Neural progenitor cell (in vitro differentiated cells): ENCODE results near the gene KCTD2. TPM values are rescaled to one million over a fixed set of nuclear protein-coding genes. Genes with fewer than 3 reads are reported as not detected.

Source experiments
- DNase-seq: peaks from one replicate; pipeline ENCODE4 v3.0.0-alpha.2; 2016; ENCODE audit warnings: low spot score
- H2AFZ ChIP-seq: fragments of 200-600 bp; sonication (generic); replicated peaks from 2 replicates; pipeline ENCODE4 v1.6.1; 2016; ENCODE audit warnings: antibody characterized with exemption
- H3F3A ChIP-seq: fragments of 200-600 bp; sonication (generic); 2 replicates; pipeline ENCODE4 v1.6.1; 2016; ENCODE audit warnings: antibody characterized with exemption, low read depth
- H3K27ac ChIP-seq: fragments of 200-600 bp; sonication (generic); 2 replicates; pipeline ENCODE4 v1.5.1; 2016; ENCODE audit warnings: mild to moderate bottlenecking
- H3K27me3 ChIP-seq: fragments of 200-600 bp; sonication (generic); 2 replicates; pipeline ENCODE4 v1.6.1; 2016; ENCODE audit warnings: mild to moderate bottlenecking, moderate library complexity
- H3K36me3 ChIP-seq: fragments of 200-600 bp; sonication (generic); 2 replicates; pipeline ENCODE4 v1.5.1; 2016
- H3K4me1 ChIP-seq: fragments of 200-600 bp; sonication (generic); 2 replicates; pipeline ENCODE4 v1.6.1; 2016; ENCODE audit warnings: mixed run types
- H3K4me2 ChIP-seq: fragments of 200-600 bp; sonication (generic); 2 replicates; pipeline ENCODE4 v1.6.1; 2016
- H3K4me3 ChIP-seq: fragments of 200-600 bp; sonication (generic); 2 replicates; pipeline ENCODE4 v1.5.1; 2016
- H3K79me2 ChIP-seq: fragments of 200-600 bp; sonication (generic); 2 replicates; pipeline ENCODE4 v1.6.1; 2016; ENCODE audit warnings: low read depth
- H3K9ac ChIP-seq: fragments of 200-600 bp; sonication (generic); 2 replicates; pipeline ENCODE4 v1.6.1; 2016
- H3K9me3 ChIP-seq: fragments of 200-600 bp; sonication (generic); 2 replicates; pipeline ENCODE4 v1.5.1; 2016; ENCODE audit warnings: low read depth
- H4K20me1 ChIP-seq: fragments of 200-600 bp; sonication (generic); 2 replicates; pipeline ENCODE4 v1.6.1; 2016; ENCODE audit warnings: low read depth
- H3K27ac Mint-ChIP-seq: 3 replicates; pipeline ENCODE4 v1.8.0; 2021; ENCODE audit warnings: mixed read lengths
- H3K27me3 Mint-ChIP-seq: 2 replicates; pipeline ENCODE4 v1.8.0; 2022; ENCODE audit warnings: low read depth, mild to moderate bottlenecking, inconsistent platforms, moderate library complexity, mixed read lengths; ENCODE audit not compliant: insufficient read depth
- H3K36me3 Mint-ChIP-seq: 3 replicates; pipeline ENCODE4 v1.8.0; 2021; ENCODE audit warnings: mixed read lengths
- H3K4me1 Mint-ChIP-seq: 3 replicates; pipeline ENCODE4 v1.8.0; 2021; ENCODE audit warnings: mixed read lengths
- H3K4me3 Mint-ChIP-seq: 3 replicates; pipeline ENCODE4 v1.8.0; 2021; ENCODE audit warnings: mild to moderate bottlenecking, moderate library complexity, mixed read lengths
- H3K9me3 Mint-ChIP-seq: 3 replicates; pipeline ENCODE4 v1.8.0; 2020; ENCODE audit warnings: mixed read lengths
- EZH2 ChIP-seq: fragments of 200-600 bp; sonication (generic); IDR thresholded peaks from 2 replicates; pipeline ENCODE4 v1.6.1; 2017; ENCODE audit warnings: antibody characterized with exemption, mild to moderate bottlenecking, moderate library complexity
- EZH2phosphoT487 ChIP-seq: fragments of 200-600 bp; sonication (generic); IDR thresholded peaks from 2 replicates; pipeline ENCODE4 v1.6.1; 2017; ENCODE audit warnings: antibody characterized with exemption
- total RNA-seq: library from RNA; depleted of rRNA; stranded (reverse); fragments of >200 nt; gene quantifications from 2 replicates; pipeline ENCODE4 v1.2.3, GENCODE V29; 2015; ENCODE audit warnings: low replicate concordance
- TF ChIP-seq, protein P1 (sequence below): fragments of 200-600 bp; sonication (generic); IDR thresholded peaks from 2 replicates; pipeline ENCODE4 v1.5.1; 2017; ENCODE audit warnings: antibody characterized with exemption, mild to moderate bottlenecking

Gene KCTD2
- total RNA-seq, 1 donor from 2014 or later: 28.9 TPM

DNA sequence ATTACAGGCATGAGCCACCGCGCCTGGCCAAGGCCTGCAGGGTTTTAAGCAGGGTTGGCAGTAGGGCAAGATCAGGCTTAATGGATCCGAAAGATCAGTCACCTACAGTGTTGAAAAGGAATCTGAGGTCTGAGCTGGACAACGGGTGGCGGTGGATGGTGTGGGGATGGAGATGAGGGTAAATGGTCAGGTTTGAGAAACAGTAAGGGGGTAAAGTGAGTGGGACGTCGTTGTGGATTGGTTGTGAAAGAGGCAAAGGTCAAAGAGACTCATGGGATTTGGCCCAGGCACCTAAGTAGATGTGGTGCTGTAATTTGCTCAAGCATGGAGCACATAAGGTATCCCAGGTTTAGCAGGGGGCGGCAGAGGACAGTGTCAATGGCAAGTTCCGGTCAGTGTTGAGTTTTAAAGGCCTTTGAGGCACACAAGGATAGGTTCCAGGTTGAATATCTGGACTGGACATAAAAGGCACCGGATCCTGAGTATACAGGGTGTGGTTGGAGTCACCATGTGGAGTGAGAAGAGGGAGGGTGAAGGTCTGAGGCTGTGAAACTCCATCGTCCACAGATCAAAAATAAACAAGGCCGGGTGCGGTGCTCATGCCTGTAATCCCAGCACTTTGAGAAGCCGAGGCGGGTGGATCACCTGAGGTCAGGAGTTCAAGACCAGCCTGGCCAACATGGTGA is 39.6 kb downstream of the KCTD2 start:
- TF ChIP-seq EZH2phosphoT487: no peak
- TF ChIP-seq, protein P1, sequence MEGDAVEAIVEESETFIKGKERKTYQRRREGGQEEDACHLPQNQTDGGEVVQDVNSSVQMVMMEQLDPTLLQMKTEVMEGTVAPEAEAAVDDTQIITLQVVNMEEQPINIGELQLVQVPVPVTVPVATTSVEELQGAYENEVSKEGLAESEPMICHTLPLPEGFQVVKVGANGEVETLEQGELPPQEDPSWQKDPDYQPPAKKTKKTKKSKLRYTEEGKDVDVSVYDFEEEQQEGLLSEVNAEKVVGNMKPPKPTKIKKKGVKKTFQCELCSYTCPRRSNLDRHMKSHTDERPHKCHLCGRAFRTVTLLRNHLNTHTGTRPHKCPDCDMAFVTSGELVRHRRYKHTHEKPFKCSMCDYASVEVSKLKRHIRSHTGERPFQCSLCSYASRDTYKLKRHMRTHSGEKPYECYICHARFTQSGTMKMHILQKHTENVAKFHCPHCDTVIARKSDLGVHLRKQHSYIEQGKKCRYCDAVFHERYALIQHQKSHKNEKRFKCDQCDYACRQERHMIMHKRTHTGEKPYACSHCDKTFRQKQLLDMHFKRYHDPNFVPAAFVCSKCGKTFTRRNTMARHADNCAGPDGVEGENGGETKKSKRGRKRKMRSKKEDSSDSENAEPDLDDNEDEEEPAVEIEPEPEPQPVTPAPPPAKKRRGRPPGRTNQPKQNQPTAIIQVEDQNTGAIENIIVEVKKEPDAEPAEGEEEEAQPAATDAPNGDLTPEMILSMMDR: no peak
- no peak for TF ChIP-seq EZH2
- H3K9ac ChIP-seq: no peak overlapping the region
- H4K20me1 ChIP-seq: no peaks in the 10 kb centered on the region
- no peak overlapping the region for H3K4me3 ChIP-seq
- Mint-ChIP-seq H3K36me3 (no peaks in the 10 kb centered on the region), H3K27me3 (peaks cover 7% of the 10 kb centered on the region), H3K4me3 (peak overlapping the region; percentile 24), H3K9me3 (no peaks in the 10 kb centered on the region), H3K27ac (no peak overlapping the region), H3K4me1 (peaks cover 52% of the 10 kb centered on the region)
- peak overlapping the region; percentile 73 for H3K4me2 ChIP-seq
- no peak overlapping the region for H2AFZ ChIP-seq
- H3K9me3 ChIP-seq: no peaks in the 10 kb centered on the region
- H3K4me1 ChIP-seq: peaks cover 19% of the 10 kb centered on the region
- H3K36me3 ChIP-seq: no peaks in the 10 kb centered on the region
- H3K27ac ChIP-seq: no peak overlapping the region
- DNase-seq: no peak
- H3K79me2 ChIP-seq: no peaks in the 10 kb centered on the region
- H3F3A ChIP-seq: peaks cover 21% of the 10 kb centered on the region
- no peaks in the 10 kb centered on the region for H3K27me3 ChIP-seq

DNA sequence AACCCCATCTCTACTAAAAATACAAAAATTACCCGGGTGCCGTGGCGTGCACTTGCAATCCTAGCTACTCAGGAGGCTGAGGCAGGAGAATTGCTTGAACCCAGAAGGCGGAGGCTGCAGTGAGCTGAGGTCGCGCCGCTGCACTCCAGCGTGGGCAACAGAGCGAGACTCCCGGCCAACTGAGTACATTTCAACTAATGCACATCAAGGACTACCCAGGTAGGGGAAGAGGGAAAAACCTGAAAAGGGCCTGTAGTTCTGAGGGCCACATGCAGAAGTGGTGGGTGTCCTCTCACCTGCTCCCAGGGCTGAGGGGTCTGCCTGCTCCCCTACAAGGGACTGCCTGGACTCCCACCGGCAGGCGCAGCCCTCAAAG is 40.1 kb downstream of the KCTD2 start:
- peak overlapping the region; percentile 73 for H3K4me2 ChIP-seq
- Mint-ChIP-seq H3K27ac (no peak overlapping the region), H3K36me3 (no peaks in the 10 kb centered on the region), H3K4me3 (peak overlapping the region; percentile 52), H3K9me3 (no peaks in the 10 kb centered on the region), H3K27me3 (peaks cover 7% of the 10 kb centered on the region), H3K4me1 (peaks cover 57% of the 10 kb centered on the region)
- no peaks in the 10 kb centered on the region for H3K79me2 ChIP-seq
- H3F3A ChIP-seq: peaks cover 21% of the 10 kb centered on the region
- no peaks in the 10 kb centered on the region for H3K36me3 ChIP-seq
- no peaks in the 10 kb centered on the region for H3K27me3 ChIP-seq
- peak overlapping the region; percentile 99 for H2AFZ ChIP-seq
- no peak overlapping the region for H3K27ac ChIP-seq
- TF ChIP-seq, protein P1: no peak
- TF ChIP-seq EZH2phosphoT487: no peak
- TF ChIP-seq EZH2: no peak
- H4K20me1 ChIP-seq: no peaks in the 10 kb centered on the region
- no peak for DNase-seq
- no peaks in the 10 kb centered on the region for H3K9me3 ChIP-seq
- peaks cover 20% of the 10 kb centered on the region for H3K4me1 ChIP-seq
- peak overlapping the region; percentile 62 for H3K4me3 ChIP-seq
- no peak overlapping the region for H3K9ac ChIP-seq

DNA sequence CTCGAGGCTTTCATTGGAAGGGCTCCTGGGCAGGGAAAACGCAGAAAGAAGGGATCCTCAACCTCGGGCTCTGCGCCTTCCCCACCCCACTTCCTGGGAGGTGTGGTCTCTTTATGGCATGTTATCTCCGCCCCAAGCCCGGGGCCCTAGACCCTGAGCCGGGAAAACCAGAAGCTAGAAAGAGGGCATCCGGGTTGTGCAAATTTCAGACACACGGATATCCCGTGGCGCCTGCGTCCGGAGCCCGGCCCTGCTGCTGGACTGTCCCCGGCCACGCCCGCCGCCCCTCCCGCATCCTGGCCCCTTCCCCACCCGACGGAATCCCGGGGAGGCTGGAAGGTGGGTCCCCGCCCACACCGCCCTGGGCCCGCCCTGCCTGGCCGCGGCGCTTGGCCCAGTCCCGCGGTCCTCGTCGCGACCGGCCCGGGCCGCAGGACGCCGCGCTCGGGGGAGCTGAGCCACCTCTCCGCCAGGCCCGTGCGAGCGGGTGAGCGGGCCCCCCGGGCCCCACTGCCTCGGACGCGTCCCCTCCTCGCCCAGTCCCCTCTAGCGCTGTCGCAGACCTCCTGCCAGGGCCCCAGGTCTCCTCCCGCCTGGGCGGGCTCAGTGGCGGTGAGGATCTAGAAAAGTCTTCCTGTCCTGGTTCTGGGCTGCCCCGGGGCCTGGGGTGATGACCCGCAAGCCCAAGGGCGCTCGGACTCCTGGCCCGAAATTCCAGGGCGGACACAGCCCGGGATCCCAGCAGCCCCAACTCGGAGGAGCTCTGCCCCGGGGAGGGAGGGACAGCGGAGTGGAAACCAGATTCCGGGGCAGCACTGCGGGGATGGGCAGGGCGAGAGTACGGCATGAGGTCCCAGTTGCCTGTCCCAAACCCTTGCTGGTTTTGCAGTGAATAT is 40.8 kb downstream of the KCTD2 start, which contains the start of gene SLC16A5:
Gene SLC16A5 (plus strand): TSS at position 397 of the 896 bp plus-strand sequence. CDS start 5,683 bp downstream, outside the sequence.
- H3K36me3 ChIP-seq: no peaks in the 10 kb centered on the region
- Mint-ChIP-seq H3K27me3 (peaks cover 10% of the 10 kb centered on the region), H3K36me3 (no peaks in the 10 kb centered on the region), H3K4me3 (peak within 1 kb of the TSS; percentile 63), H3K4me1 (peaks cover 59% of the 10 kb centered on the region), H3K27ac (no peak within 1 kb of the TSS), H3K9me3 (no peaks in the 10 kb centered on the region)
- H3K4me2 ChIP-seq: peak within 1 kb of the TSS; percentile 73
- peaks cover 21% of the 10 kb centered on the region for H3F3A ChIP-seq
- H2AFZ ChIP-seq: peak within 1 kb of the TSS; percentile 99
- H4K20me1 ChIP-seq: no peaks in the 10 kb centered on the region
- TF ChIP-seq EZH2phosphoT487 (no peak), EZH2 (peak; percentile 7)
- peaks cover 20% of the 10 kb centered on the region for H3K4me1 ChIP-seq
- H3K27ac ChIP-seq: no peak within 1 kb of the TSS
- peak; percentile 92 for DNase-seq
- peak within 1 kb of the TSS; percentile 62 for H3K4me3 ChIP-seq
- H3K9me3 ChIP-seq: no peaks in the 10 kb centered on the region
- H3K27me3 ChIP-seq: no peaks in the 10 kb centered on the region
- no peaks in the 10 kb centered on the region for H3K79me2 ChIP-seq
- H3K9ac ChIP-seq: peak within 1 kb of the TSS; percentile 11
